B cell (primary cell): Measurements from ENCODE around the gene C6orf132. TPM values are rescaled to one million over a fixed set of nuclear protein-coding genes. Genes with fewer than 3 reads are reported as not detected.

ENCODE experiments used
- ATAC-seq: fragments of 200-7000 bp; cut with Tn5 transposase; one replicate; pipeline ENCODE4 v1.10.0; 2021; ENCODE audit warnings: low read depth, mild to moderate bottlenecking, moderate number of reproducible peaks, moderate library complexity
- CTCF ChIA-PET: fragments of 350-600 bp; sonication (Branson Sonifier 250); formaldehyde crosslinking; loops from one replicate; lab custom pipeline; 2021; ENCODE audit warnings: antibody characterized with exemption, inconsistent platforms; lab: Charles Lee
- POLR2A ChIA-PET: fragments of 350-600 bp; sonication (Branson Sonifier 250); formaldehyde crosslinking; loops from one replicate; lab custom pipeline; 2021; ENCODE audit warnings: antibody characterized with exemption; lab: Charles Lee
- DNase-seq: peaks from one replicate; pipeline ENCODE4 v3.0.0; 2013
- H2AFZ ChIP-seq: 2 replicates; pipeline ENCODE4 v1.6.1; 2012; ENCODE audit warnings: mild to moderate bottlenecking, low read depth, low read length; ENCODE audit not compliant: insufficient read depth, poor library complexity, severe bottlenecking
- H3K27ac ChIP-seq, 2 donors: 1 replicate in 1 of 2; 2 replicates in 1 of 2; pipeline ENCODE4 v1.5.1; 2012 to 2013; ENCODE audit warnings: low read length in 2 of 2, mild to moderate bottlenecking in 2 of 2, moderate library complexity in 1 of 2
- H3K27me3 ChIP-seq, 4 experiments: fragments of 200-600 bp in 1 of 4; sonication (generic) in 1 of 4; replicated peaks in 1 of 4; 1 replicate in 2 of 4; 2 replicates in 2 of 4; pipeline versions ENCODE4 v1.6.1 to v1.7.0; 2013 to 2016; ENCODE audit warnings: low read length in 3 of 4, mild to moderate bottlenecking in 2 of 4, mixed read lengths in 1 of 4, moderate library complexity in 1 of 4; ENCODE audit not compliant: insufficient read depth in 4 of 4, control insufficient read depth in 3 of 4; ENCODE audit errors: control extremely low read depth in 1 of 4
- H3K36me3 ChIP-seq, 2 experiments: replicated peaks in 1 of 2; 1 replicate in 1 of 2; 2 replicates in 1 of 2; pipeline versions ENCODE4 v1.6.1 to v1.7.1; 2013; ENCODE audit warnings: low read length in 1 of 2; ENCODE audit not compliant: insufficient read depth in 2 of 2, control insufficient read depth in 1 of 2; ENCODE audit errors: control extremely low read depth in 1 of 2, extremely low read depth in 1 of 2
- H3K4me1 ChIP-seq, 2 donors: fragments of 200-600 bp in 1 of 2; sonication (generic) in 1 of 2; 1 replicate in 1 of 2; 2 replicates in 1 of 2; pipeline versions ENCODE4 v1.5.1 to v1.6.1; 2013 to 2017; ENCODE audit warnings: low read length in 2 of 2; ENCODE audit not compliant: control insufficient read depth in 2 of 2, insufficient read depth in 2 of 2
- H3K4me2 ChIP-seq: replicated peaks from 2 replicates; pipeline ENCODE3; 2012; ENCODE audit warnings: mild to moderate bottlenecking, low read depth, low read length; ENCODE audit not compliant: poor library complexity, severe bottlenecking
- H3K4me3 ChIP-seq, 5 experiments: fragments of 200-600 bp in 1 of 5; sonication (generic) in 1 of 5; 1 replicate in 3 of 5; 2 replicates in 2 of 5; pipeline versions ENCODE4 v1.5.1 to v1.7.0; 2011 to 2016; ENCODE audit warnings: low read length in 4 of 5, mild to moderate bottlenecking in 4 of 5, low read depth in 2 of 5, control low read depth in 1 of 5, moderate library complexity in 1 of 5; ENCODE audit not compliant: insufficient read depth in 1 of 5; ENCODE audit errors: control extremely low read depth in 1 of 5, extremely low read depth in 1 of 5
- H3K79me2 ChIP-seq: fragments of 200-600 bp; sonication (generic); one replicate; pipeline ENCODE4 v1.6.0; 2016; ENCODE audit warnings: low read length; ENCODE audit not compliant: control insufficient read depth, insufficient read depth
- H3K9ac ChIP-seq: fragments of 200-600 bp; sonication (generic); 2 replicates; pipeline ENCODE4 v1.6.1; 2017; ENCODE audit warnings: mild to moderate bottlenecking, low read length, moderate library complexity
- H3K9me3 ChIP-seq, 3 donors: one replicate each; pipeline versions ENCODE4 v1.6.1 to v1.7.1; 2013; ENCODE audit warnings: low read length in 2 of 3; ENCODE audit not compliant: control insufficient read depth in 2 of 3, insufficient read depth in 1 of 3; ENCODE audit errors: control extremely low read depth in 1 of 3
- H4K20me1 ChIP-seq: 2 replicates; pipeline ENCODE4 v1.6.0; 2012; ENCODE audit warnings: mild to moderate bottlenecking, low read length; ENCODE audit not compliant: insufficient read depth, control insufficient read depth, poor library complexity, severe bottlenecking
- H3K27ac Mint-ChIP-seq: one replicate; pipeline ENCODE4 v1.8.0; 2021; ENCODE audit warnings: mixed read lengths
- H3K27me3 Mint-ChIP-seq: one replicate; pipeline ENCODE4 v1.8.0; 2021; ENCODE audit warnings: mixed read lengths
- H3K4me1 Mint-ChIP-seq: one replicate; pipeline ENCODE4 v1.8.0; 2021; ENCODE audit warnings: mixed read lengths
- H3K4me3 Mint-ChIP-seq: one replicate; pipeline ENCODE4 v1.8.0; 2021; ENCODE audit warnings: mixed read lengths
- H3K9me3 Mint-ChIP-seq: one replicate; pipeline ENCODE4 v1.8.0; 2022; ENCODE audit warnings: mixed read lengths; ENCODE audit not compliant: insufficient read depth
- EZH2 ChIP-seq: IDR thresholded peaks from 2 replicates; pipeline ENCODE4 v1.6.1; 2012; ENCODE audit warnings: borderline replicate concordance, low read depth, mild to moderate bottlenecking, moderate library complexity, low read length; ENCODE audit not compliant: insufficient read depth, poor library complexity, severe bottlenecking
- WGBS: methylation state at CpG from one replicate; pipeline ENCODE4 v1.1.5; 2013; ENCODE audit warnings: missing lambda C conversion rate; ENCODE audit not compliant: insufficient coverage; 5-methylcytosine and 5-hydroxymethylcytosine counted together
- intact Hi-C: fragments of 100-400 bp; cut with micrococcal nuclease; formaldehyde crosslinking; loops from one replicate; pipeline ENCODE4 v1.10.0; 2022
- polyA plus RNA-seq: library from polyadenylated mRNA; depleted of rRNA; stranded (reverse); fragments of >200 nt; gene quantifications from 2 replicates; pipeline ENCODE4 v1.2.3, GENCODE V29; 2012
- total RNA-seq, 2 donors: library from RNA; stranded (reverse); fragments of 120-200 nt in 1 of 2; gene quantifications; 1 replicate in 1 of 2; 2 replicates in 1 of 2; pipeline versions ENCODE4 v1.2.3 to v1.2.4, GENCODE V29; 2013 to 2022
- TF ChIP-seq, protein P1 (sequence below): fragments of 200-600 bp; IDR thresholded peaks from one replicate; pipeline ENCODE4 v1.8.0; 2022; ENCODE audit warnings: antibody characterized with exemption, mild to moderate bottlenecking

C6orf132 gene
- total and polyA plus RNA-seq, 2 donors (not counting 1 experiment from before 2014, with no cell fraction given) = 0.05 TPM; not detected in 1

- Mint-ChIP-seq H3K4me1 (no peaks in the 10 kb centered on the region), H3K4me3 (no peak overlapping the region), H3K9me3 (no peaks in the 10 kb centered on the region), H3K27me3 (no peaks in the 10 kb centered on the region), H3K27ac (no peak overlapping the region)
- no peak for DNase-seq
- intact Hi-C loops = no loop called here
- ChIA-PET POLR2A (no interaction called here), CTCF (interaction anchor here (1.0 to 1.1 kb wide), 2 partner anchors 12 to 357 kb away, joined by 3 to 5 read pairs; no protein-coding TSS in a partner anchor)
- Histone ChIP-seq H3K9ac (no peak overlapping the region), H3K4me1 (no peaks in the 10 kb centered on the region), H2AFZ (no peak overlapping the region), H4K20me1 (no peaks in the 10 kb centered on the region), H3K79me2 (no peaks in the 10 kb centered on the region), H3K36me3 (no peaks in the 10 kb centered on the region), H3K27ac (no peak overlapping the region), H3K4me2 (no peak overlapping the region), H3K9me3 (no peaks in the 10 kb centered on the region), H3K27me3 (no peaks in the 10 kb centered on the region), H3K4me3 (no peak overlapping the region)
- WGBS = 86% methylated on average over 5 of the region's 5 CpGs
- no peak for TF ChIP-seq EZH2
- TF ChIP-seq, protein P1, sequence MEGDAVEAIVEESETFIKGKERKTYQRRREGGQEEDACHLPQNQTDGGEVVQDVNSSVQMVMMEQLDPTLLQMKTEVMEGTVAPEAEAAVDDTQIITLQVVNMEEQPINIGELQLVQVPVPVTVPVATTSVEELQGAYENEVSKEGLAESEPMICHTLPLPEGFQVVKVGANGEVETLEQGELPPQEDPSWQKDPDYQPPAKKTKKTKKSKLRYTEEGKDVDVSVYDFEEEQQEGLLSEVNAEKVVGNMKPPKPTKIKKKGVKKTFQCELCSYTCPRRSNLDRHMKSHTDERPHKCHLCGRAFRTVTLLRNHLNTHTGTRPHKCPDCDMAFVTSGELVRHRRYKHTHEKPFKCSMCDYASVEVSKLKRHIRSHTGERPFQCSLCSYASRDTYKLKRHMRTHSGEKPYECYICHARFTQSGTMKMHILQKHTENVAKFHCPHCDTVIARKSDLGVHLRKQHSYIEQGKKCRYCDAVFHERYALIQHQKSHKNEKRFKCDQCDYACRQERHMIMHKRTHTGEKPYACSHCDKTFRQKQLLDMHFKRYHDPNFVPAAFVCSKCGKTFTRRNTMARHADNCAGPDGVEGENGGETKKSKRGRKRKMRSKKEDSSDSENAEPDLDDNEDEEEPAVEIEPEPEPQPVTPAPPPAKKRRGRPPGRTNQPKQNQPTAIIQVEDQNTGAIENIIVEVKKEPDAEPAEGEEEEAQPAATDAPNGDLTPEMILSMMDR = no peak
- ATAC-seq = no peak
Measured at GRCh38 chr6:42190554-42191183, 48.2 kb upstream of the C6orf132 start.

- no peaks in the 10 kb centered on the region for H3K79me2 ChIP-seq
- no peaks in the 10 kb centered on the region for H3K4me1 ChIP-seq
- 96% methylated on average over 4 of the region's 6 CpGs for WGBS
- ATAC-seq = no peak
- TF ChIP-seq, protein P1 = no peak
- TF ChIP-seq EZH2 = no peak
- H3K27me3 Mint-ChIP-seq = no peaks in the 10 kb centered on the region
- DNase-seq = no peak
- H3K36me3 ChIP-seq = no peaks in the 10 kb centered on the region
- H3K4me3 ChIP-seq = no peak overlapping the region
- H3K9me3 ChIP-seq = no peaks in the 10 kb centered on the region
- ChIA-PET POLR2A (interaction anchor here (0.6 kb wide), 2 partner anchors 23 to 434 kb away, joined by 3 to 4 read pairs; no protein-coding TSS in a partner anchor), CTCF (interaction anchor here (1.1 kb wide), 1 partner anchor 585 kb away, joined by 3 read pairs; no protein-coding TSS in a partner anchor)
- no peaks in the 10 kb centered on the region for H3K4me1 Mint-ChIP-seq
- no peak overlapping the region for H3K9ac ChIP-seq
- H3K27me3 ChIP-seq = no peaks in the 10 kb centered on the region
- no peak overlapping the region for H3K4me3 Mint-ChIP-seq
- intact Hi-C loops = no loop called here
- no peak overlapping the region for H3K4me2 ChIP-seq
- H3K27ac ChIP-seq = no peak overlapping the region
- H4K20me1 ChIP-seq = no peaks in the 10 kb centered on the region
- H2AFZ ChIP-seq = no peak overlapping the region
- no peak overlapping the region for H3K27ac Mint-ChIP-seq
- no peaks in the 10 kb centered on the region for H3K9me3 Mint-ChIP-seq
Measured at GRCh38 chr6:42188406-42188805, 46.0 kb upstream of the C6orf132 start.
